Endothelial cell of umbilical vein (primary cell): ENCODE results near the gene TIGD1. TPM values are rescaled to one million over a fixed set of nuclear protein-coding genes. Genes with fewer than 3 reads are reported as not detected.

Experiments
- BruUV-seq: library from RNA; stranded (reverse); fragments of 400-500 nt; replicated peaks from 2 replicates; lab custom pipeline; 2021; lab: Mats Ljungman, UMichigan
- CTCF ChIA-PET: fragments of 300-600, 350-600 bp; sonication (Branson Sonifier 250); formaldehyde crosslinking; loops from one replicate; lab custom pipeline; 2021; ENCODE audit warnings: antibody characterized with exemption, inconsistent platforms; lab: Charles Lee
- POLR2A ChIA-PET: fragments of 300-600, 350-600 bp; sonication (Branson Sonifier 250); formaldehyde crosslinking; loops from one replicate; lab custom pipeline; 2021; ENCODE audit warnings: antibody characterized with exemption, inconsistent platforms; lab: Charles Lee
- DNase-seq: peaks from one replicate; pipeline ENCODE4 v3.0.0-alpha.2; 2011; ENCODE audit warnings: low read depth, low spot score
- FAIRE-seq: peaks from 2 replicates; lab custom pipeline; 2011; peaks lifted over from hg19 to GRCh38; lab: Jason Lieb, UNC
- H2AFZ ChIP-seq: 2 replicates; pipeline ENCODE4 v1.6.0; 2012; ENCODE audit warnings: low read depth, low read length, control low read depth, inconsistent platforms
- H3K27ac ChIP-seq: 2 replicates; pipeline ENCODE4 v1.5.1; 2011; ENCODE audit warnings: low read depth, mild to moderate bottlenecking, control low read depth, low read length, moderate library complexity; ENCODE audit not compliant: insufficient read depth
- H3K27me3 ChIP-seq, 2 experiments: 2 replicates each; pipeline versions ENCODE4 v1.6.0 to v1.6.1; 2011; ENCODE audit warnings: low read length in 2 of 2, mixed read lengths in 1 of 2; ENCODE audit not compliant: control insufficient read depth in 2 of 2, insufficient read depth in 2 of 2
- H3K36me3 ChIP-seq, 2 experiments: 2 replicates in 1 of 2; 3 replicates in 1 of 2; pipeline ENCODE4 v1.5.1; 2011; ENCODE audit warnings: low read length in 2 of 2, mild to moderate bottlenecking in 1 of 2, moderate library complexity in 1 of 2; ENCODE audit not compliant: control insufficient read depth in 2 of 2, insufficient read depth in 2 of 2; ENCODE audit errors: extremely low read depth in 1 of 2
- H3K4me1 ChIP-seq: 3 replicates; pipeline ENCODE4 v1.5.1; 2011; ENCODE audit warnings: mild to moderate bottlenecking, low read length; ENCODE audit not compliant: control insufficient read depth, insufficient read depth; ENCODE audit errors: extremely low read depth
- H3K4me2 ChIP-seq: 2 replicates; pipeline ENCODE4 v1.6.1; 2011; ENCODE audit warnings: low read length, control low read depth, mixed read lengths; ENCODE audit not compliant: insufficient read depth
- H3K4me3 ChIP-seq, 3 experiments: fragments of 200-600 bp in 1 of 3; sonication (generic), shearing (Covaris generic) in 1 of 3; replicated peaks in 1 of 3; 2 replicates each; pipeline ENCODE4 v1.5.1; 2011 to 2016; ENCODE audit warnings: control low read depth in 3 of 3, low read length in 3 of 3, mild to moderate bottlenecking in 2 of 3, inconsistent platforms in 1 of 3, low read depth in 1 of 3, moderate library complexity in 1 of 3; ENCODE audit not compliant: insufficient read depth in 1 of 3
- H3K79me2 ChIP-seq: 2 replicates; pipeline ENCODE4 v1.6.0; 2012; ENCODE audit warnings: low read length, inconsistent platforms; ENCODE audit not compliant: control insufficient read depth, insufficient read depth
- H3K9ac ChIP-seq: replicated peaks from 2 replicates; pipeline ENCODE3; 2011; ENCODE audit warnings: low read length, control low read depth; ENCODE audit not compliant: insufficient read depth; ENCODE audit errors: extremely low read depth
- H3K9me1 ChIP-seq: replicated peaks from 3 replicates; pipeline ENCODE4 v1.6.0; 2011; ENCODE audit warnings: mild to moderate bottlenecking, low read length; ENCODE audit not compliant: control insufficient read depth, insufficient read depth; ENCODE audit errors: extremely low read depth
- H3K9me3 ChIP-seq: replicated peaks from 2 replicates; pipeline ENCODE4 v1.5.1; 2012; ENCODE audit warnings: low read length, inconsistent platforms; ENCODE audit not compliant: control insufficient read depth, insufficient read depth
- H4K20me1 ChIP-seq: replicated peaks from 2 replicates; pipeline ENCODE3; 2011; ENCODE audit warnings: mild to moderate bottlenecking, low read length; ENCODE audit not compliant: control insufficient read depth, insufficient read depth; ENCODE audit errors: extremely low read depth
- EZH2 ChIP-seq: IDR thresholded peaks from 2 replicates; pipeline ENCODE4 v1.6.1; 2012; ENCODE audit warnings: borderline replicate concordance, low read depth, mild to moderate bottlenecking, moderate library complexity, low read length, inconsistent platforms; ENCODE audit not compliant: severe bottlenecking
- MAX ChIP-seq: IDR thresholded peaks from 2 replicates; pipeline ENCODE4 v1.6.1; 2011; ENCODE audit not compliant: insufficient read depth, insufficient read length
- POLR2AphosphoS5 ChIP-seq: IDR thresholded peaks from 2 replicates; pipeline ENCODE4 v1.6.1; 2012; ENCODE audit warnings: low read depth, mild to moderate bottlenecking, control low read depth, low read length, moderate library complexity; ENCODE audit not compliant: insufficient read depth
- dilution Hi-C: fragments of 300-500 bp; cut with MboI; formaldehyde crosslinking; loops from one replicate; pipeline ENCODE4 v1.15.0; 2019; ENCODE audit warnings: low sequenced_read_pairs; ENCODE audit not compliant: extremely low pct_ligation_motif_present
- intact Hi-C: fragments of 100-400 bp; cut with micrococcal nuclease; formaldehyde crosslinking; loops from one replicate; pipeline ENCODE4 v1.10.0; 2022
- polyA plus RNA-seq, 4 experiments: library from polyadenylated mRNA; depleted of rRNA in 3 of 4; stranded (reverse) in 3 of 4; unstranded in 1 of 4; fragments of >200 nt; gene quantifications; 2 replicates each; pipeline versions ENCODE4 v1.2.1 to v1.2.3, GENCODE V29; 2011 to 2012; ENCODE audit warnings: missing spikeins in 1 of 4
- total RNA-seq: library from RNA; stranded (reverse); gene quantifications from 2 replicates; pipeline ENCODE4 v1.2.3, GENCODE V29; 2021

Gene TIGD1
- total and polyA plus RNA-seq, 2 donors (not counting 3 experiments of a cell fraction or from before 2014, with no cell fraction given) = 1.6 to 3.3 TPM

- DNase-seq = no peak
- Histone ChIP-seq H3K27me3 (peaks cover 35 to 36% of the 10 kb centered on the region in 2 experiments), H3K4me3 (no peak overlapping the region), H3K27ac (no peak overlapping the region), H3K36me3 (no peaks in the 10 kb centered on the region), H3K9ac (no peak overlapping the region), H2AFZ (no peak overlapping the region), H3K9me1 (no peaks in the 10 kb centered on the region), H3K79me2 (no peaks in the 10 kb centered on the region), H3K4me1 (no peaks in the 10 kb centered on the region), H3K4me2 (no peak overlapping the region), H4K20me1 (no peaks in the 10 kb centered on the region), H3K9me3 (no peaks in the 10 kb centered on the region)
- ChIA-PET POLR2A (no interaction called here), CTCF (no interaction called here)
- FAIRE-seq = no peak
- dilution Hi-C loops = no loop called here
- TF ChIP-seq MAX (no peak), EZH2 (peak; percentile 85)
- intact Hi-C loops = no loop called here
- BruUV-seq = no TSS peak
Observed at GRCh38 chr2:232503809-232504323, 46.5 kb downstream of the TIGD1 start.

GRCh38 chr2:232502911-232503808, 47.2 kb downstream of the TIGD1 start:
- Histone ChIP-seq H3K27me3 (peaks cover 35 to 36% of the 10 kb centered on the region in 2 experiments), H3K27ac (no peak overlapping the region), H3K9me3 (no peaks in the 10 kb centered on the region), H3K9me1 (no peaks in the 10 kb centered on the region), H3K79me2 (no peaks in the 10 kb centered on the region), H3K4me3 (peak overlapping the region in 1 of 3 experiments; percentile 3), H3K4me2 (no peak overlapping the region), H3K36me3 (no peaks in the 10 kb centered on the region), H3K4me1 (no peaks in the 10 kb centered on the region), H4K20me1 (no peaks in the 10 kb centered on the region), H3K9ac (no peak overlapping the region), H2AFZ (no peak overlapping the region)
- POLR2A ChIA-PET = interaction anchor here (0.6 kb wide), 1 partner anchor 34 kb away, joined by 3 read pairs; no protein-coding TSS in a partner anchor
- CTCF ChIA-PET = no interaction called here
- peak; percentile 99 for TF ChIP-seq EZH2
- no peak for TF ChIP-seq POLR2AphosphoS5
- intact Hi-C loops = no loop called here
- no TSS peak for BruUV-seq
- dilution Hi-C loops = no loop called here
- DNase-seq (no peak), FAIRE-seq (no peak)
